Activated T-cell treated with anti-CD3 and anti-CD28 coated beads for 4 hours (primary cell): ENCODE data around the gene TMEM129.
"Not testable (repeated sequence)": the region's sequence is repeated elsewhere in the genome, so short reads cannot be mapped to it uniquely, and the experiment has no call there.

ENCODE experiments used
- DNase-seq: peaks from one replicate; pipeline ENCODE4 v3.0.0-alpha.2; 2020

Gene TMEM129

GRCh38 chr4:1691737-1692373, 29.3 kb downstream of the TMEM129 start:
- DNase-seq: no peak

- DNase-seq: no peak
Measured at GRCh38 chr4:1690698-1691097, 30.4 kb downstream of the TMEM129 start.

- DNase-seq: no peak
Measured at GRCh38 chr4:1686440-1687036, 34.6 kb downstream of the TMEM129 start.

GRCh38 chr4:1685235-1686150, 35.6 kb downstream of the TMEM129 start:
- no peak for DNase-seq

- peak; percentile 93 for DNase-seq
Measured at GRCh38 chr4:1684506-1685234, 36.5 kb downstream of the TMEM129 start.

GRCh38 chr4:1683736-1684505, 37.2 kb downstream of the TMEM129 start, which contains the start of gene FAM53A:
TSS of gene FAM53A (minus strand) at chr4:1684313. CDS start at chr4:1668741, 15,572 bp downstream.
- peak; percentile 27 for DNase-seq

GRCh38 chr4:1683261-1683735, 37.8 kb downstream of the TMEM129 start:
- no peak for DNase-seq

GRCh38 chr4:1682860-1683259, 38.3 kb downstream of the TMEM129 start:
- no peak for DNase-seq

GRCh38 chr4:1678244-1678643, 42.9 kb downstream of the TMEM129 start:
- no peak for DNase-seq

GRCh38 chr4:1676605-1677525, 44.3 kb downstream of the TMEM129 start:
- no peak for DNase-seq

GRCh38 chr4:1675802-1676137, 45.4 kb downstream of the TMEM129 start:
- no peak for DNase-seq

GRCh38 chr4:1675136-1675801, 45.9 kb downstream of the TMEM129 start:
- DNase-seq: no peak

- no peak for DNase-seq
Measured at GRCh38 chr4:1674682-1675081, 46.4 kb downstream of the TMEM129 start.

- no peak for DNase-seq
Measured at GRCh38 chr4:1673671-1674070, 47.5 kb downstream of the TMEM129 start.

- not testable (repeated sequence) for DNase-seq
Measured at GRCh38 chr4:1671011-1671410, 50.1 kb downstream of the TMEM129 start.

GRCh38 chr4:1670279-1670678, 50.8 kb downstream of the TMEM129 start:
- DNase-seq: no peak

- DNase-seq: no peak
Measured at GRCh38 chr4:1669850-1670249, 51.3 kb downstream of the TMEM129 start.

GRCh38 chr4:1669270-1669669, 51.9 kb downstream of the TMEM129 start:
- no peak for DNase-seq

GRCh38 chr4:1668488-1668840, 52.7 kb downstream of the TMEM129 start:
- DNase-seq: no peak

- DNase-seq: no peak
Measured at GRCh38 chr4:1667273-1667672, 53.9 kb downstream of the TMEM129 start.

- no peak for DNase-seq
Measured at GRCh38 chr4:1666391-1666790, 54.7 kb downstream of the TMEM129 start.
